ENCODE results near the gene DOC2B. TPM values are rescaled to one million over a fixed set of nuclear protein-coding genes. Genes with fewer than 3 reads are reported as not detected.
"Not testable (repeated sequence)": the region's sequence is repeated elsewhere in the genome, so short reads cannot be mapped to it uniquely, and the experiment has no call there.

Gene DOC2B
- total RNA-seq, 1 donor from 2014 or later: 0.34 TPM

GRCh38 chr17:207775-208174, 26.3 kb upstream of the DOC2B start:
- peaks cover 27% of the 10 kb centered on the region for H3K4me1 Mint-ChIP-seq
- no peak overlapping the region for H3K4me2 ChIP-seq
- H3K9me3 ChIP-seq (ENCODE audit: low read depth): no peaks in the 10 kb centered on the region
- no peak overlapping the region for H2AFZ ChIP-seq (replicated peaks)
- H3K9me3 Mint-ChIP-seq: peaks cover 8% of the 10 kb centered on the region
- H3K9ac ChIP-seq: no peak overlapping the region
- H3K4me1 ChIP-seq: peaks cover 10% of the 10 kb centered on the region
- no peaks in the 10 kb centered on the region for H4K20me1 ChIP-seq (ENCODE audit: low read depth)
- no peak overlapping the region for H3K4me3 ChIP-seq
- H3K4me3 Mint-ChIP-seq: no peak overlapping the region
- no peaks in the 10 kb centered on the region for H3K79me2 ChIP-seq (ENCODE audit: low read depth)
- no peak overlapping the region for H3K27ac ChIP-seq
- H3K36me3 Mint-ChIP-seq: peaks cover 5% of the 10 kb centered on the region
- no peak for TF ChIP-seq EZH2phosphoT487 (IDR thresholded peaks at IDR 0.05)
- TF ChIP-seq CTCF (IDR thresholded peaks at IDR 0.05): no peak
- no peak for TF ChIP-seq EZH2 (IDR thresholded peaks at IDR 0.05)
- no peak overlapping the region for H3K27ac Mint-ChIP-seq
- no peaks in the 10 kb centered on the region for H3K27me3 Mint-ChIP-seq (ENCODE audit: insufficient read depth, low read depth)
- H3K27me3 ChIP-seq: no peaks in the 10 kb centered on the region
- H3K36me3 ChIP-seq: no peaks in the 10 kb centered on the region
- H3F3A ChIP-seq (ENCODE audit: low read depth): peaks cover 9% of the 10 kb centered on the region
- no peak for DNase-seq (ENCODE audit: low spot score)

- Mint-ChIP-seq H3K27ac (no peak overlapping the region), H3K36me3 (peaks cover 5% of the 10 kb centered on the region), H3K4me1 (peaks cover 27% of the 10 kb centered on the region), H3K4me3 (peak overlapping the region; percentile 24), H3K27me3 (ENCODE audit: insufficient read depth, low read depth) (no peaks in the 10 kb centered on the region), H3K9me3 (peaks cover 8% of the 10 kb centered on the region)
- Histone ChIP-seq H2AFZ (replicated peaks) (no peak overlapping the region), H3K4me1 (peaks cover 10% of the 10 kb centered on the region), H3K27me3 (no peaks in the 10 kb centered on the region), H3K9ac (no peak overlapping the region), H3K9me3 (ENCODE audit: low read depth) (no peaks in the 10 kb centered on the region), H3K27ac (no peak overlapping the region), H3K36me3 (no peaks in the 10 kb centered on the region), H4K20me1 (ENCODE audit: low read depth) (no peaks in the 10 kb centered on the region), H3K4me3 (no peak overlapping the region), H3K79me2 (ENCODE audit: low read depth) (no peaks in the 10 kb centered on the region), H3F3A (ENCODE audit: low read depth) (peaks cover 9% of the 10 kb centered on the region), H3K4me2 (no peak overlapping the region)
- TF ChIP-seq CTCF (IDR thresholded peaks at IDR 0.05): no peak
- TF ChIP-seq EZH2phosphoT487 (IDR thresholded peaks at IDR 0.05): no peak
- no peak for TF ChIP-seq EZH2 (IDR thresholded peaks at IDR 0.05)
- DNase-seq (ENCODE audit: low spot score): no peak
These were observed 25.6 kb upstream of the DOC2B start for GRCh38 chr17:206941-207560.

- not testable (repeated sequence) for H3K4me1 ChIP-seq; H3K27me3 Mint-ChIP-seq (ENCODE audit: insufficient read depth, low read depth); H3K36me3 Mint-ChIP-seq; H3K79me2 ChIP-seq (ENCODE audit: low read depth); H3K9me3 ChIP-seq (ENCODE audit: low read depth); H3K36me3 ChIP-seq; H3F3A ChIP-seq (ENCODE audit: low read depth); H3K27me3 ChIP-seq; H3K4me2 ChIP-seq; H4K20me1 ChIP-seq (ENCODE audit: low read depth); DNase-seq (ENCODE audit: low spot score); H2AFZ ChIP-seq (replicated peaks); H3K9ac ChIP-seq; H3K27ac ChIP-seq; H3K4me3 ChIP-seq; H3K9me3 Mint-ChIP-seq
- peak overlapping the region; percentile 55 for H3K27ac Mint-ChIP-seq
- peak overlapping the region; percentile 24 for H3K4me3 Mint-ChIP-seq
- H3K4me1 Mint-ChIP-seq: peaks cover 27% of the 10 kb centered on the region
These were observed 25.0 kb upstream of the DOC2B start for GRCh38 chr17:206484-206883.

- peaks cover 9% of the 10 kb centered on the region for H3F3A ChIP-seq (ENCODE audit: low read depth)
- H2AFZ ChIP-seq (replicated peaks): no peak overlapping the region
- H3K27me3 Mint-ChIP-seq (ENCODE audit: insufficient read depth, low read depth): no peaks in the 10 kb centered on the region
- no peak overlapping the region for H3K4me2 ChIP-seq
- H3K27ac Mint-ChIP-seq: no peak overlapping the region
- H3K4me3 Mint-ChIP-seq: no peak overlapping the region
- no peak overlapping the region for H3K4me3 ChIP-seq
- peaks cover 5% of the 10 kb centered on the region for H3K36me3 Mint-ChIP-seq
- no peak overlapping the region for H3K9ac ChIP-seq
- no peaks in the 10 kb centered on the region for H4K20me1 ChIP-seq (ENCODE audit: low read depth)
- no peaks in the 10 kb centered on the region for H3K9me3 ChIP-seq (ENCODE audit: low read depth)
- DNase-seq (ENCODE audit: low spot score): no peak
- no peaks in the 10 kb centered on the region for H3K27me3 ChIP-seq
- no peak for TF ChIP-seq EZH2phosphoT487 (IDR thresholded peaks at IDR 0.05)
- no peak for TF ChIP-seq CTCF (IDR thresholded peaks at IDR 0.05)
- no peak for TF ChIP-seq EZH2 (IDR thresholded peaks at IDR 0.05)
- H3K36me3 ChIP-seq: no peaks in the 10 kb centered on the region
- peaks cover 8% of the 10 kb centered on the region for H3K9me3 Mint-ChIP-seq
- no peaks in the 10 kb centered on the region for H3K79me2 ChIP-seq (ENCODE audit: low read depth)
- no peak overlapping the region for H3K27ac ChIP-seq
- H3K4me1 ChIP-seq: peaks cover 11% of the 10 kb centered on the region
- H3K4me1 Mint-ChIP-seq: peaks cover 31% of the 10 kb centered on the region
These were observed 24.4 kb upstream of the DOC2B start for GRCh38 chr17:205817-206216.

Measured in neural progenitor cell (in vitro differentiated cells).